Measurements from ENCODE around the gene ABHD1. TPM values are rescaled to one million over a fixed set of nuclear protein-coding genes. Genes with fewer than 3 reads are reported as not detected.

The ABHD1 gene
- total RNA-seq, 4 donors from 2014 or later = 0.61 to 2.3 (median 1.2) TPM

DNA sequence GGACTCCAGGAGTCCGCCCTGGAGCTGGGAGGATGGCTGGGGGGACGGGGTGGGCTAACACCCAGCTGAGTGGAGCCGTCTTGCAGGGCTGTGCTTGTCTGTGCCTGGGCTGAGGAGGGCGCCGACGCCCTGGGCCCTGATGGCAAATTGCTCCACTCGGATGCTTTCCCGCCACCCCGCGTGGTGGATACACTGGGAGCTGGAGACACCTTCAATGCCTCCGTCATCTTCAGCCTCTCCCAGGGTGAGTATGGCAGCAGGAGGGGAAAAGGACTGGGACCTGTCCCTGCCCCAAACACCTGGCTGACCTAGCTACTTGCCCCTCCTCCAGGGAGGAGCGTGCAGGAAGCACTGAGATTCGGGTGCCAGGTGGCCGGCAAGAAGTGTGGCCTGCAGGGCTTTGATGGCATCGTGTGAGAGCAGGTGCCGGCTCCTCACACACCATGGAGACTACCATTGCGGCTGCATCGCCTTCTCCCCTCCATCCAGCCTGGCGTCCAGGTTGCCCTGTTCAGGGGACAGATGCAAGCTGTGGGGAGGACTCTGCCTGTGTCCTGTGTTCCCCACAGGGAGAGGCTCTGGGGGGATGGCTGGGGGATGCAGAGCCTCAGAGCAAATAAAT, 24.2 kb upstream of the ABHD1 start:
- ATAC-seq = no peak
- intact Hi-C loops (cut with DNase I; ENCODE audit: low total_unique reads) = no loop called here

DNA sequence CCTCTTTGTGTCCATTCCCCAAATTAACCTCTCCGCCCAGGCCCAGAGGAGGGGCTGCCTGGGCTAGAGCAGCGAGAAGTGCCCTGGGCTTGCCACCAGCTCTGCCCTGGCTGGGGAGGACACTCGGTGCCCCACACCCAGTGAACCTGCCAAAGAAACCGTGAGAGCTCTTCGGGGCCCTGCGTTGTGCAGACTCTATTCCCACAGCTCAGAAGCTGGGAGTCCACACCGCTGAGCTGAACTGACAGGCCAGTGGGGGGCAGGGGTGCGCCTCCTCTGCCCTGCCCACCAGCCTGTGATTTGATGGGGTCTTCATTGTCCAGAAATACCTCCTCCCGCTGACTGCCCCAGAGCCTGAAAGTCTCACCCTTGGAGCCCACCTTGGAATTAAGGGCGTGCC, 23.6 kb upstream of the ABHD1 start:
- no peak for DNase-seq

More for the DNA sequence above, 24.2 kb upstream of the ABHD1 start:
- no peak for DNase-seq
- peaks cover 5 to 8% of the 10 kb centered on the region in 2 donors for H3K4me1 ChIP-seq
- H3K27ac ChIP-seq = no peak overlapping the region
- in situ Hi-C loops (cut with MboI; ENCODE audit: low sequenced_read_pairs in 4 of 4) = loop anchor here in 2 of 4 donors (5.0 to 10.0 kb wide), 2 partner anchors 93 to 185 kb away; partner anchors contain the start of gene TRIM54 (in 2 of the 2)
- no peak for TF ChIP-seq POLR2A (IDR thresholded peaks at IDR 0.05)
- TF ChIP-seq, protein P1, sequence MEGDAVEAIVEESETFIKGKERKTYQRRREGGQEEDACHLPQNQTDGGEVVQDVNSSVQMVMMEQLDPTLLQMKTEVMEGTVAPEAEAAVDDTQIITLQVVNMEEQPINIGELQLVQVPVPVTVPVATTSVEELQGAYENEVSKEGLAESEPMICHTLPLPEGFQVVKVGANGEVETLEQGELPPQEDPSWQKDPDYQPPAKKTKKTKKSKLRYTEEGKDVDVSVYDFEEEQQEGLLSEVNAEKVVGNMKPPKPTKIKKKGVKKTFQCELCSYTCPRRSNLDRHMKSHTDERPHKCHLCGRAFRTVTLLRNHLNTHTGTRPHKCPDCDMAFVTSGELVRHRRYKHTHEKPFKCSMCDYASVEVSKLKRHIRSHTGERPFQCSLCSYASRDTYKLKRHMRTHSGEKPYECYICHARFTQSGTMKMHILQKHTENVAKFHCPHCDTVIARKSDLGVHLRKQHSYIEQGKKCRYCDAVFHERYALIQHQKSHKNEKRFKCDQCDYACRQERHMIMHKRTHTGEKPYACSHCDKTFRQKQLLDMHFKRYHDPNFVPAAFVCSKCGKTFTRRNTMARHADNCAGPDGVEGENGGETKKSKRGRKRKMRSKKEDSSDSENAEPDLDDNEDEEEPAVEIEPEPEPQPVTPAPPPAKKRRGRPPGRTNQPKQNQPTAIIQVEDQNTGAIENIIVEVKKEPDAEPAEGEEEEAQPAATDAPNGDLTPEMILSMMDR (IDR thresholded peaks at IDR 0.05 in 4 of 5, conservative IDR thresholded peaks at IDR 0.05 in 1 of 5) = no peak
- H3K27me3 ChIP-seq = no peaks in the 10 kb centered on the region
- no peak overlapping the region for H3K4me3 ChIP-seq
- no peaks in the 10 kb centered on the region for H3K36me3 ChIP-seq
- H3K9me3 ChIP-seq = no peaks in the 10 kb centered on the region

DNA sequence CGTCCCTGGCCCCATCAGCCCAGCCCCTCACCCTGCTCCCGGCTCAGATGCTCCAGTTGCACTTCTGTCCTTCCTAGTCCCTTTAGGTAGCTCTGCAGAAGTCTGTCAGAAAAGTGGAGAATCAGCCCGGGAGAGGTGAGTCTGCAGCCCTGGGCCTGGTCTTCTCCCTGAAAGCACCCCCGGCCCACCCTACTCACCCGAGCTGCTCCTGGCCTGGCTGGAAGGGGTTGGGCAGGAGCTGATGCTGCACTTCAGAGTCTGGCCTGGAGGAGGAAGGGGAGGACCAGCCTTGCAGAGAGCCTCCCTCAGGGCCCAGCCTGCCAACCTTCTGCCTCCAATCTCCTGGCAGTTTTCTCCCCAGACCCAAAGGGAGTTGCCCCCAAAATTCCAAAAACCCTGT, 21.3 kb upstream of the ABHD1 start:
- Histone ChIP-seq H3K9me3 (no peaks in the 10 kb centered on the region), H3K36me3 (no peaks in the 10 kb centered on the region), H3K4me3 (no peak overlapping the region), H3K27ac (no peak overlapping the region), H3K4me1 (no peaks in the 10 kb centered on the region), H3K27me3 (no peaks in the 10 kb centered on the region)
- no peak for TF ChIP-seq POLR2A (IDR thresholded peaks at IDR 0.05)
- TF ChIP-seq, protein P1 (IDR thresholded peaks at IDR 0.05 in 4 of 5, conservative IDR thresholded peaks at IDR 0.05 in 1 of 5) = no peak
- DNase-seq (no peak), ATAC-seq (no peak)
- intact Hi-C loops (cut with DNase I; ENCODE audit: low total_unique reads) = no loop called here
- in situ Hi-C loops (cut with MboI; ENCODE audit: low sequenced_read_pairs in 4 of 4) = loop anchor here in 3 of 4 donors (10.0 kb wide), 3 partner anchors 82 to 172 kb away; partner anchors contain the start of gene DNAJC5G (in 1 of the 3)

More for the DNA sequence above, 23.6 kb upstream of the ABHD1 start:
- Histone ChIP-seq H3K36me3 (no peaks in the 10 kb centered on the region), H3K9me3 (no peaks in the 10 kb centered on the region), H3K4me1 (peaks cover 5 to 8% of the 10 kb centered on the region in 2 donors), H3K4me3 (no peak overlapping the region), H3K27me3 (no peaks in the 10 kb centered on the region), H3K27ac (no peak overlapping the region)
- in situ Hi-C loops (cut with MboI; ENCODE audit: low sequenced_read_pairs in 4 of 4) (loop anchor here in 3 of 4 donors (10.0 kb wide), 3 partner anchors 85 to 175 kb away; partner anchors contain the start of gene DNAJC5G (in 1 of the 3)), intact Hi-C loops (cut with DNase I; ENCODE audit: low total_unique reads) (no loop called here)
- ATAC-seq = no peak
- TF ChIP-seq POLR2A (IDR thresholded peaks at IDR 0.05) = no peak
- TF ChIP-seq, protein P1 (IDR thresholded peaks at IDR 0.05 in 4 of 5, conservative IDR thresholded peaks at IDR 0.05 in 1 of 5) = no peak

DNA sequence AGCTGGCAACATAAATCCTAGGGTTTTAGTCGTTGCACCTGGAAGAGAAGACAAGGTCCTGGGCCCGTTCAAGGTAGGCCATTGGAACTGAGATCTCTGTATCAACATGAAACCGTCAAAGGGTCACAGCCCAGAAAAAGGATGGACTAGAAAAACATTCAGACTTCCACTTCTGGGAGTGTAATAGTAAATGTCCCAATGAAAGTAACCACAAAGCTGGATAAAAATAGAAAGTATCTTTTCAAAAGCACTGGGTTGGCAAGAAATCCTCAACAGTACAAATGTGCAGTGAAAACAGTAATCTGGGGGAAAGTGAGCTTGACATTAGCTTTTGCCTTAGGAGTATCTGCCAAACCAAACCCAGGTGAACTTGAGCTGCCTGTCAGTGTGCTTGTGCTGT, 17.6 kb upstream of the ABHD1 start:
- H3K4me1 ChIP-seq = no peaks in the 10 kb centered on the region
- ATAC-seq (no peak), DNase-seq (no peak)
- H3K27me3 ChIP-seq = no peaks in the 10 kb centered on the region
- no peak overlapping the region for H3K27ac ChIP-seq
- no peaks in the 10 kb centered on the region for H3K9me3 ChIP-seq
- no peak for TF ChIP-seq POLR2A (IDR thresholded peaks at IDR 0.05)
- TF ChIP-seq, protein P1 (IDR thresholded peaks at IDR 0.05 in 4 of 5, conservative IDR thresholded peaks at IDR 0.05 in 1 of 5) = no peak
- H3K4me3 ChIP-seq = no peak overlapping the region
- in situ Hi-C loops (cut with MboI; ENCODE audit: low sequenced_read_pairs in 4 of 4) = loop anchor here in 3 of 4 donors (10.0 kb wide), 3 partner anchors 79 to 169 kb away; partner anchors contain the start of gene DNAJC5G (in 1 of the 3)
- intact Hi-C loops (cut with DNase I; ENCODE audit: low total_unique reads) = no loop called here
- H3K36me3 ChIP-seq = no peaks in the 10 kb centered on the region
